Neural crest cell (in vitro differentiated cells): Measurements from ENCODE around the gene IRS4. TPM values are rescaled to one million over a fixed set of nuclear protein-coding genes. Genes with fewer than 3 reads are reported as not detected.
A peak's percentile ranks its signal among the peaks of the same experiment; 100 is the strongest.

ENCODE experiments used
- DNase-seq: peaks from one replicate; pipeline ENCODE4 v3.0.0; 2021; ENCODE audit warnings: low read depth, mixed read lengths, low spot score
- H3K27ac Mint-ChIP-seq: one replicate; pipeline ENCODE4 v1.8.0; 2021; ENCODE audit warnings: mild to moderate bottlenecking, mixed read lengths; ENCODE audit not compliant: unreplicated experiment
- H3K27me3 Mint-ChIP-seq: 2 replicates; pipeline ENCODE4 v1.8.0; 2021; ENCODE audit warnings: low read depth, mild to moderate bottlenecking, mixed read lengths
- H3K36me3 Mint-ChIP-seq: 2 replicates; pipeline ENCODE4 v1.8.0; 2021; ENCODE audit warnings: low read depth, mild to moderate bottlenecking, mixed read lengths
- H3K4me1 Mint-ChIP-seq: 2 replicates; pipeline ENCODE4 v1.8.0; 2021; ENCODE audit warnings: mixed read lengths
- H3K4me3 Mint-ChIP-seq: one replicate; pipeline ENCODE4 v1.8.0; 2021; ENCODE audit warnings: mild to moderate bottlenecking, mixed read lengths
- H3K9me3 Mint-ChIP-seq: 2 replicates; pipeline ENCODE4 v1.8.0; 2021; ENCODE audit warnings: mixed read lengths
- total RNA-seq: library from RNA; stranded (reverse); gene quantifications from 2 replicates; pipeline ENCODE4 v1.2.1, GENCODE V29; 2021
- TF ChIP-seq, protein P1 (sequence below): fragments of 200-600 bp; sonication (generic); conservative IDR thresholded peaks from 2 replicates; pipeline ENCODE4 v1.5.0; 2021; ENCODE audit warnings: antibody characterized with exemption, mild to moderate bottlenecking

The IRS4 gene
- total RNA-seq, 1 donor from 2014 or later, result 0.51 TPM

DNA sequence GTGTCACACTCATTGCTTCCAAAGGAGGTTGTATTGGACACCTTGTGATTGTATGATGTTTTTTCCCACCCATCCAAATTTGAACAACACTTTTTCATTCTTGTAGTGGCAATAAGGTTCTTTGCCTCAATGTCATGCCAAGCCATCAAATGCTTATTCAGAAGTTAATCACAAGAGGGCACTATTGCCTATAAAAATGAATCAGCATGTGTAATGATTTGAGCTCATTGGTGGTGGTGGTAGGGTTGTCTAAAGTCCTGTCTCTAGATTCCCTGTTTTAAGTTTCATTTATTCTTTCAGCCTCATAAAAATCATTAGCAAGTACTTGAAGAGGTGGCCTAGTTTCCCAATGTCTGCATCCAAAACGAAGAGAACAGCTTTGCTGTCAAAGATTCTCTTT lies 37.0 kb downstream of the IRS4 start:
- no peak overlapping the region for H3K4me3 Mint-ChIP-seq
- H3K27ac Mint-ChIP-seq, result no peak overlapping the region
- H3K4me1 Mint-ChIP-seq, result no peaks in the 10 kb centered on the region
- DNase-seq, result no peak
- H3K9me3 Mint-ChIP-seq, result no peaks in the 10 kb centered on the region
- H3K36me3 Mint-ChIP-seq, result peaks cover 3% of the 10 kb centered on the region
- TF ChIP-seq, protein P1, sequence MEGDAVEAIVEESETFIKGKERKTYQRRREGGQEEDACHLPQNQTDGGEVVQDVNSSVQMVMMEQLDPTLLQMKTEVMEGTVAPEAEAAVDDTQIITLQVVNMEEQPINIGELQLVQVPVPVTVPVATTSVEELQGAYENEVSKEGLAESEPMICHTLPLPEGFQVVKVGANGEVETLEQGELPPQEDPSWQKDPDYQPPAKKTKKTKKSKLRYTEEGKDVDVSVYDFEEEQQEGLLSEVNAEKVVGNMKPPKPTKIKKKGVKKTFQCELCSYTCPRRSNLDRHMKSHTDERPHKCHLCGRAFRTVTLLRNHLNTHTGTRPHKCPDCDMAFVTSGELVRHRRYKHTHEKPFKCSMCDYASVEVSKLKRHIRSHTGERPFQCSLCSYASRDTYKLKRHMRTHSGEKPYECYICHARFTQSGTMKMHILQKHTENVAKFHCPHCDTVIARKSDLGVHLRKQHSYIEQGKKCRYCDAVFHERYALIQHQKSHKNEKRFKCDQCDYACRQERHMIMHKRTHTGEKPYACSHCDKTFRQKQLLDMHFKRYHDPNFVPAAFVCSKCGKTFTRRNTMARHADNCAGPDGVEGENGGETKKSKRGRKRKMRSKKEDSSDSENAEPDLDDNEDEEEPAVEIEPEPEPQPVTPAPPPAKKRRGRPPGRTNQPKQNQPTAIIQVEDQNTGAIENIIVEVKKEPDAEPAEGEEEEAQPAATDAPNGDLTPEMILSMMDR, result peak; percentile 74
- no peaks in the 10 kb centered on the region for H3K27me3 Mint-ChIP-seq

DNA sequence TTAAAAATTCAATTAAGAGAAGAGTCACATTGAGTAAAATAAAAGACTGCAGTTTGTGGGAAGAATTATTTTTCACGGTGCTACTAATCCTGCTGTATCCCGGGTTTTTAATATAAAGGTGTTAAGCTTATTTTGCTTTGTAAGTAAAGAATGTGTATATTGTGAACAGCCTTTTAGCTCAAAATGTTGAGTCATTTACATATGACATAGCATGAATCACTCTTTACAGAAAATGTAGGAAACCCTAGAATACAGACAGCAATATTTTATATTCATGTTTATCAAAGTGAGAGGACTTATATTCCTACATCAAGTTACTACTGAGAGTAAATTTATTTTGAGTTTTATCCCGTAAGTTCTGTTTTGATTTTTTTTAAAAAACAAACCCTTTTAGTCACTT lies 39.7 kb downstream of the IRS4 start:
- no peak for DNase-seq
- Mint-ChIP-seq H3K4me3 (no peak overlapping the region), H3K4me1 (no peaks in the 10 kb centered on the region)

More for the DNA sequence above, 39.7 kb downstream of the IRS4 start:
- TF ChIP-seq, protein P1, result no peak
- H3K27me3 Mint-ChIP-seq, result no peaks in the 10 kb centered on the region
- H3K36me3 Mint-ChIP-seq, result peaks cover 3% of the 10 kb centered on the region
- no peak overlapping the region for H3K27ac Mint-ChIP-seq
- H3K9me3 Mint-ChIP-seq, result no peaks in the 10 kb centered on the region
